Upper lobe of right lung (tissue), 1 donor: ENCODE data around the gene NDUFV3. TPM values are rescaled to one million over a fixed set of nuclear protein-coding genes. Genes with fewer than 3 reads are reported as not detected.
"Not testable (repeated sequence)": the region's sequence is repeated elsewhere in the genome, so short reads cannot be mapped to it uniquely, and the experiment has no call there.

ENCODE experiments used
- ATAC-seq: fragments of 200-7000 bp; cut with Tn5 transposase; one replicate; pipeline ENCODE4 v1.9.1; 2020; ENCODE audit warnings: mild to moderate bottlenecking, moderate library complexity
- DNase-seq: peaks from one replicate; pipeline ENCODE4 v3.0.0-alpha.2; 2020
- H3K27ac ChIP-seq: fragments of 200-600 bp; one replicate; pipeline ENCODE4 v1.8.0; 2022
- H3K27me3 ChIP-seq: fragments of 200-600 bp; one replicate; pipeline ENCODE4 v1.8.0; 2022; ENCODE audit warnings: mild to moderate bottlenecking
- H3K36me3 ChIP-seq: fragments of 200-600 bp; one replicate; pipeline ENCODE4 v1.8.0; 2022
- H3K4me1 ChIP-seq: fragments of 200-600 bp; one replicate; pipeline ENCODE4 v1.8.0; 2022
- H3K4me3 ChIP-seq: fragments of 200-600 bp; one replicate; pipeline ENCODE4 v1.8.0; 2022; ENCODE audit warnings: mild to moderate bottlenecking
- H3K9me3 ChIP-seq: fragments of 200-600 bp; one replicate; pipeline ENCODE4 v1.8.0; 2022
- intact Hi-C: fragments of 100-400 bp; cut with DNase I; formaldehyde crosslinking; loops from one replicate; pipeline ENCODE4 v1.11.0; 2022
- total RNA-seq: library from RNA; stranded (reverse); fragmentation: NEBNext Ultra II Directional; extraction: Animal tissue kit (Norgen Biotek cat#: 25700); gene quantifications from one replicate; pipeline ENCODE4 v1.2.1, GENCODE V29; 2021
- TF ChIP-seq, protein P1 (sequence below): fragments of 200-600 bp; IDR thresholded peaks from one replicate; pipeline ENCODE4 v1.8.0; 2022; ENCODE audit warnings: antibody characterized with exemption
- donor health status: DM: no; HTN: yes; CAD: no; lungs with severe emphysema.

The NDUFV3 gene
- total RNA-seq, 1 donor from 2014 or later: 38.5 TPM

DNA sequence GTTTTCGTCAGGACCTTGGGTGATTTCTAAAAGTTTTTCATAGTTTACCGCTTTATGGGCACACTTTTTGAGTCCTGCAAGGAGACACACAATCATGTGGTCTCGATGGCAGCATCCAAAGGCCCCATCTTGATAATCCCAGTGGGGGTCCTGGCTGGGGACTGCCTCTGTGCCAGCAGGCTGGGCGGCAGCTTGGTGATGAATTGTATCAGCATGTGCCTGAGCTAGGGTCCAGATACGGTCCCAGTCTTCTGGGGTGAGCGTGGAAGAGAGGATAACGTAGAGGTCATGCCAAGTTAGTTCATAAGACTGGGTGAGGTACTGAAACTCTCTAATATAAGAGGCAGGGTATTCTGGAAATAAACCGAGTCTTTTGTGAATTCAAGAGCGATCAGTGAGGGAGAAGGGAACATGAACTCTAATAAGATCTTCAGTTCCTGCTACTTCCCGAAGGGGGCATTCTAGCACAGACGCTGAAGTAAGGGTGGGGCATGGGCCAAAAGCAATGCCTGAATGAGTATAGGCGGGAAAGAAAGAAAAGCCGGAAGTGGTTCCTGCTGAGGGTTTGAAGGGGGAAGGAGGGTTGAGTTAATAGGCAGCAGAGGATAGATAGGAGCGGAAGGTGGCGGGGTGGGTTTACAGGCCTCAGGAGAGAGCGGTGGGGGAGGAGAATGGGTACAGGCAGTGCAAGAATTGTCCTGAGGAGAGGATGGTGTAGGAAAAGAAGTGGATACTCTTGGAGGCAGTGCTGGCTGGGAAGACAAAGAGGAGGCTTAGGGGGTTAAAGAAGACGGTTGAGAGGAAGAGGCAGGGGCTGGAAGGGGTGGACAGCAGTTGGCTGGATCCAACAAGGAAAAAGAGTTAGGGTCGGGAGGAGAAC is 30.7 kb downstream of the NDUFV3 start:
- TF ChIP-seq, protein P1, sequence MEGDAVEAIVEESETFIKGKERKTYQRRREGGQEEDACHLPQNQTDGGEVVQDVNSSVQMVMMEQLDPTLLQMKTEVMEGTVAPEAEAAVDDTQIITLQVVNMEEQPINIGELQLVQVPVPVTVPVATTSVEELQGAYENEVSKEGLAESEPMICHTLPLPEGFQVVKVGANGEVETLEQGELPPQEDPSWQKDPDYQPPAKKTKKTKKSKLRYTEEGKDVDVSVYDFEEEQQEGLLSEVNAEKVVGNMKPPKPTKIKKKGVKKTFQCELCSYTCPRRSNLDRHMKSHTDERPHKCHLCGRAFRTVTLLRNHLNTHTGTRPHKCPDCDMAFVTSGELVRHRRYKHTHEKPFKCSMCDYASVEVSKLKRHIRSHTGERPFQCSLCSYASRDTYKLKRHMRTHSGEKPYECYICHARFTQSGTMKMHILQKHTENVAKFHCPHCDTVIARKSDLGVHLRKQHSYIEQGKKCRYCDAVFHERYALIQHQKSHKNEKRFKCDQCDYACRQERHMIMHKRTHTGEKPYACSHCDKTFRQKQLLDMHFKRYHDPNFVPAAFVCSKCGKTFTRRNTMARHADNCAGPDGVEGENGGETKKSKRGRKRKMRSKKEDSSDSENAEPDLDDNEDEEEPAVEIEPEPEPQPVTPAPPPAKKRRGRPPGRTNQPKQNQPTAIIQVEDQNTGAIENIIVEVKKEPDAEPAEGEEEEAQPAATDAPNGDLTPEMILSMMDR: peak; percentile 70
- Histone ChIP-seq H3K4me1 (peaks cover 9% of the 10 kb centered on the region), H3K9me3 (no peaks in the 10 kb centered on the region), H3K36me3 (no peaks in the 10 kb centered on the region), H3K4me3 (no peak overlapping the region), H3K27me3 (no peaks in the 10 kb centered on the region), H3K27ac (no peak overlapping the region)
- intact Hi-C loops: no loop called here
- peak; percentile 98 for ATAC-seq
- peak; percentile 69 for DNase-seq

DNA sequence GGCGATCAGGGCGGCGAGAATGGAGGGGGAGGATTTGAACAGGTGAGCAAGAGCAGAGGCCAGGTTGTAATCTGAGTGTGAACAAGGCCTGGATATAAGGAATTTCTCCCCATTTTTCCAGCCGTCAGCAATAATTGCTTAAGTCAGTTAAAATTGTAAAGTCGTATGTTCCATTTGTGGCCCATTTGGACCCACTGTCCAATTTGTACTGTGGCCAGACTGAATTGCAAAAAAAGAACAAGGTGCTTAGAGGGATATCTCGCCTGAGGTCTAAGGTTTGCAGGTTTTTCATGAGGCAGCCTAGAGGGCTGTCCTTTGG is 31.3 kb downstream of the NDUFV3 start:
- no peak overlapping the region for H3K4me3 ChIP-seq
- no peak for ATAC-seq
- intact Hi-C loops: no loop called here
- peaks cover 9% of the 10 kb centered on the region for H3K4me1 ChIP-seq
- H3K9me3 ChIP-seq: no peaks in the 10 kb centered on the region
- H3K27me3 ChIP-seq: no peaks in the 10 kb centered on the region
- DNase-seq: no peak
- TF ChIP-seq, protein P1: no peak
- no peaks in the 10 kb centered on the region for H3K36me3 ChIP-seq
- no peak overlapping the region for H3K27ac ChIP-seq

GRCh38 chr21:42925114-42925926 is 32.2 kb downstream of the NDUFV3 start, which contains the start of gene ERVH48-1:
ERVH48-1 (minus strand) TSS chr21:42925630; CDS start chr21:42919006, 6,624 bp downstream.
- DNase-seq: no peak
- TF ChIP-seq, protein P1: no peak
- Histone ChIP-seq H3K4me3 (no peak within 1 kb of the TSS), H3K4me1 (peaks cover 9% of the 10 kb centered on the region), H3K27ac (no peak within 1 kb of the TSS), H3K9me3 (no peaks in the 10 kb centered on the region), H3K27me3 (no peaks in the 10 kb centered on the region), H3K36me3 (no peaks in the 10 kb centered on the region)
- intact Hi-C loops: no loop called here
- no peak for ATAC-seq

DNA sequence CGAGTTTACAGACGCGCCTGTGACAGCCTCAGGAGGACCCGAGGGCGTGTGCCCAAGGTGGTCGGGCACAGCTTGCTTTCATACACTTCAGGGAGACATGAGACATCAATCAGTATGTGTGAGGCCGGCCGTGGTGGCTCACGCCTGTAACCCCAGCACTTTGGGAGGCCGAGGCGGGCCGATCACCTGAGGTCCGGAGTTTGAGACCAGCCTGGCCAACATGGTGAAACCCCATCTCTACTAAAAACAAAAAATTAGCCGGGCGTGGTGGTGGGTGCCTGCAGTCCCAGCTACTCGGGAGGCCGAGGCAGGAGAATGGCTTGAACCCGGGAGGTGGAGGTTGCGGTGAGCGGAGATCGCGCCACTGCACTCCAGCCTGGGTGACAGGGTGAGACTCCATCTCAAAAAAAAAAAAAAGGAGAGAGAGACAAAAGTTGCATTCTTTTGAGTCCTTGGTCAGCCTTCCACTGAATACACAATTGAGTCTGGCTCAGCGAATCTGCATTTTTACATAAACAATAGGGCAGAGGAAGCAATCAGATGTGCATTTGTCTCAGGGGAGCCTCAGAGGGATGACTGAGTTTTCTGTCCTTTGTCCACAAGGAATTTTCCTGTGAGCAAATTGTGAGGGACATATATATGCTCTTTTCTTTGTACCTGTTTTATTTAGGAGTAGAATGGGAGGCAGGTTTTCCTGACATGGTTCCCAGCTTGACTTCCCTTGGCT is 34.5 kb downstream of the NDUFV3 start:
- H3K9me3 ChIP-seq, intact Hi-C loops, H3K36me3 ChIP-seq, H3K4me3 ChIP-seq, H3K27me3 ChIP-seq, H3K27ac ChIP-seq, ATAC-seq, H3K4me1 ChIP-seq: not testable (repeated sequence)
- DNase-seq: peak; percentile 34

DNA sequence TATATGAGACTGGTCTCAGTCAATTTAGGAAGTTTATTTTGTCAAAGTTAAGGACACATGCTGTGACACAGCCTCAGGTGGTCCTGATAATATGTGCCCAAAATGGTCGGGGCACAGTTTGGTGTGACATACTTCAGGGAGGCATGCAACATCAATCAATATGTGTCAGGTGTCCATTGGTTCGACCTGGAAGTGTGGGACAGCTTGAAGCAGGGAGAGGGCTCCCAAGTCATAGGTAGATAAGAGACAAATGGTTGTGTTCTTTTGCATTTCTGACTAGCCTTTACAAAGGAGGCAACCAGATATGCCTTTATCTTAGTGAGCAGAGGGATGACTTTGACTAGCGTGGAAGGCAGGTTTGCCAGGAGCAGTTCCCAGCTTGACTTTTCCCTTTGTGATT is 36.9 kb downstream of the NDUFV3 start:
- no peaks in the 10 kb centered on the region for H3K36me3 ChIP-seq
- no peak overlapping the region for H3K4me3 ChIP-seq
- H3K9me3 ChIP-seq: no peaks in the 10 kb centered on the region
- no peak for ATAC-seq
- no peaks in the 10 kb centered on the region for H3K27me3 ChIP-seq
- TF ChIP-seq, protein P1: no peak
- no peak overlapping the region for H3K27ac ChIP-seq
- DNase-seq: no peak
- H3K4me1 ChIP-seq: peaks cover 4% of the 10 kb centered on the region
- intact Hi-C loops: no loop called here
